Hepatocyte (in vitro differentiated cells): Measurements from ENCODE around the gene LENEP. TPM values are rescaled to one million over a fixed set of nuclear protein-coding genes. Genes with fewer than 3 reads are reported as not detected.
A peak's percentile ranks its signal among the peaks of the same experiment; 100 is the strongest.

Source experiments
- DNase-seq: peaks from one replicate; pipeline ENCODE4 v3.0.0-alpha.2; 2016; ENCODE audit warnings: low spot score
- H2AFZ ChIP-seq: fragments of 200-600 bp; sonication (generic); 2 replicates; pipeline ENCODE4 v1.6.0; 2016; ENCODE audit warnings: antibody characterized with exemption, mild to moderate bottlenecking
- H3K27ac ChIP-seq: fragments of 200-600 bp; sonication (generic); 2 replicates; pipeline ENCODE4 v1.5.1; 2016; ENCODE audit warnings: mild to moderate bottlenecking
- H3K27me3 ChIP-seq: fragments of 200-600 bp; sonication (generic); 2 replicates; pipeline ENCODE4 v1.6.1; 2016
- H3K36me3 ChIP-seq: fragments of 200-600 bp; sonication (generic); replicated peaks from 2 replicates; pipeline ENCODE4 v1.5.1; 2016; ENCODE audit warnings: low read depth; ENCODE audit not compliant: insufficient read depth
- H3K4me1 ChIP-seq: fragments of 200-600 bp; sonication (generic); 2 replicates; pipeline ENCODE4 v1.5.1; 2016; ENCODE audit warnings: mild to moderate bottlenecking, moderate library complexity; ENCODE audit not compliant: insufficient read depth
- H3K4me2 ChIP-seq: fragments of 200-600 bp; sonication (generic); 2 replicates; pipeline ENCODE4 v1.6.0; 2016
- H3K4me3 ChIP-seq: fragments of 200-600 bp; sonication (generic); 2 replicates; pipeline ENCODE4 v1.5.1; 2016; ENCODE audit warnings: mild to moderate bottlenecking
- H3K79me2 ChIP-seq: fragments of 200-600 bp; sonication (generic); 2 replicates; pipeline ENCODE4 v1.6.0; 2017; ENCODE audit warnings: mild to moderate bottlenecking
- H3K9me2 ChIP-seq: fragments of 200-600 bp; sonication (generic); replicated peaks from 2 replicates; pipeline ENCODE4 v1.6.0; 2017; ENCODE audit warnings: mild to moderate bottlenecking; ENCODE audit not compliant: insufficient read depth
- H3K9me3 ChIP-seq: fragments of 200-600 bp; sonication (generic); 2 replicates; pipeline ENCODE4 v1.5.1; 2016; ENCODE audit warnings: low read depth, mild to moderate bottlenecking
- H4K20me1 ChIP-seq: fragments of 200-600 bp; sonication (generic); 2 replicates; pipeline ENCODE4 v1.6.0; 2016; ENCODE audit warnings: mild to moderate bottlenecking; ENCODE audit not compliant: insufficient read depth, poor library complexity, severe bottlenecking
- EZH2 ChIP-seq: fragments of 200-600 bp; sonication (generic); IDR thresholded peaks from 2 replicates; pipeline ENCODE4 v1.6.1; 2016; ENCODE audit warnings: antibody characterized with exemption, mild to moderate bottlenecking, borderline replicate concordance
- EZH2phosphoT487 ChIP-seq: fragments of 200-600 bp; sonication (generic); IDR thresholded peaks from one replicate; pipeline ENCODE4 v1.6.1; 2018; ENCODE audit warnings: antibody characterized with exemption, mild to moderate bottlenecking, low read depth, moderate library complexity; ENCODE audit not compliant: unreplicated experiment, severe bottlenecking
- WGBS: methylation state at CpG from one replicate; pipeline ENCODE4 v1.1.6; 2016; ENCODE audit warnings: low lambda C conversion rate; ENCODE audit errors: missing lambda C conversion rate; 5-methylcytosine and 5-hydroxymethylcytosine counted together
- polyA plus RNA-seq: library from polyadenylated mRNA; unstranded; fragments of >200 nt; fragmentation: Nextera tagmentation; extraction: Ambion mirVana; gene quantifications from 2 replicates; pipeline ENCODE4 v1.2.1, GENCODE V29; 2016
- total RNA-seq: library from RNA; depleted of rRNA; stranded (reverse); fragments of >200 nt; gene quantifications from 2 replicates; pipeline ENCODE4 v1.2.3, GENCODE V29; 2014
- TF ChIP-seq, protein P1 (sequence below): fragments of 200-600 bp; sonication (generic); IDR thresholded peaks from 2 replicates; pipeline ENCODE4 v1.5.1; 2016; ENCODE audit warnings: antibody characterized with exemption, mild to moderate bottlenecking; ENCODE audit not compliant: poor library complexity

The LENEP gene, protein sequence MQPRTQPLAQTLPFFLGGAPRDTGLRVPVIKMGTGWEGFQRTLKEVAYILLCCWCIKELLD
- total RNA-seq (0.92 TPM in 1 of 2 replicates, not detected in the other), polyA plus RNA-seq (not detected in 2 replicates)

GRCh38 chr1:154993572-154994268 is at the start of gene LENEP:
Gene LENEP, plus strand, starts transcription at chr1:154993586. Its CDS starts 22 bp downstream, at chr1:154993608.
- no peaks in the 10 kb centered on the region for H3K9me2 ChIP-seq
- no peak within 1 kb of the TSS for H3K27ac ChIP-seq
- H3K4me2 ChIP-seq = no peak within 1 kb of the TSS
- no peak for TF ChIP-seq EZH2
- TF ChIP-seq EZH2phosphoT487 = no peak
- TF ChIP-seq, protein P1, sequence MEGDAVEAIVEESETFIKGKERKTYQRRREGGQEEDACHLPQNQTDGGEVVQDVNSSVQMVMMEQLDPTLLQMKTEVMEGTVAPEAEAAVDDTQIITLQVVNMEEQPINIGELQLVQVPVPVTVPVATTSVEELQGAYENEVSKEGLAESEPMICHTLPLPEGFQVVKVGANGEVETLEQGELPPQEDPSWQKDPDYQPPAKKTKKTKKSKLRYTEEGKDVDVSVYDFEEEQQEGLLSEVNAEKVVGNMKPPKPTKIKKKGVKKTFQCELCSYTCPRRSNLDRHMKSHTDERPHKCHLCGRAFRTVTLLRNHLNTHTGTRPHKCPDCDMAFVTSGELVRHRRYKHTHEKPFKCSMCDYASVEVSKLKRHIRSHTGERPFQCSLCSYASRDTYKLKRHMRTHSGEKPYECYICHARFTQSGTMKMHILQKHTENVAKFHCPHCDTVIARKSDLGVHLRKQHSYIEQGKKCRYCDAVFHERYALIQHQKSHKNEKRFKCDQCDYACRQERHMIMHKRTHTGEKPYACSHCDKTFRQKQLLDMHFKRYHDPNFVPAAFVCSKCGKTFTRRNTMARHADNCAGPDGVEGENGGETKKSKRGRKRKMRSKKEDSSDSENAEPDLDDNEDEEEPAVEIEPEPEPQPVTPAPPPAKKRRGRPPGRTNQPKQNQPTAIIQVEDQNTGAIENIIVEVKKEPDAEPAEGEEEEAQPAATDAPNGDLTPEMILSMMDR = no peak
- peaks cover under 1% of the 10 kb centered on the region for H3K79me2 ChIP-seq
- WGBS = 83% methylated on average over 8 of the region's 8 CpGs
- no peaks in the 10 kb centered on the region for H3K36me3 ChIP-seq
- peaks cover 2% of the 10 kb centered on the region for H3K4me1 ChIP-seq
- H3K27me3 ChIP-seq = no peaks in the 10 kb centered on the region
- H3K9me3 ChIP-seq = no peaks in the 10 kb centered on the region
- no peaks in the 10 kb centered on the region for H4K20me1 ChIP-seq
- no peak for DNase-seq
- no peak within 1 kb of the TSS for H3K4me3 ChIP-seq
- no peak within 1 kb of the TSS for H2AFZ ChIP-seq

DNA sequence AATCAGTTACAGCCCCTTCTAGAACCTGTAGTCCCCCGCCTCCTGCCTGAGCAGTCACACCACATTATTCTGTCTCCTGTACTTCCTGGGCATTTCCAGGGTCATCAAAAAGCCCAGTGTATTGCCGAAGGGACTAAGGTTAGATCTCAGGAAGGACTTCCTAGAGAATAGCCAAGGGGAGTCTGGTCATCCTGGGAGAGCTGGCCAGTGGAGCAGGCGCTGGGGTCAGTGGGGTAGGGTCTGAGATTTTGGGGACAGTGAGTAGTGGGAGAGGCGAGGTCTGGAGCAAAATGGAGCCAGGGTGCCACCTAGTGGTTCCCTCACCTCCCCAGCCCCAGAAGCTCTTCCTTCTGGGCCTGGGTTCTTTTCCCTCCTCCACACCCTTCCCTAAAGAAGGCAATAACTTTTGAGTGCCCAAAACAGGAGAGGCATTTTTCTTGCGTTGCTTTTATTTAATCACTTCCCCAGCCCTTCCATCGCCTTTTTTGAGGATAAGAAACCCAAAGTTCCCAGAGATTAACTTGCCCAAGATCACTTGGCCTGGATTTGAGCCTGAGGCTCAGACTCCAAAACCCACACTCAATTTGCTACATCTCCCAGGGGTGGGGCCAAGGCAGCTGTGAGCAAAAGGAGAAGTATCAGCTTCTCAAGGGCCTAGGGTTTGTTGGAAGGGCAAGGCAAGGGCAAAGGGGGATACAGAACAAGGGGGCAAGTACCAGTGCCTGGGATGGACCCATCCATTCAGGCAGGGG is 49.6 kb upstream of the LENEP start:
- peak; percentile 65 for DNase-seq
- H4K20me1 ChIP-seq = no peaks in the 10 kb centered on the region
- peaks cover 20% of the 10 kb centered on the region for H3K4me1 ChIP-seq
- WGBS = 51% methylated on average over 6 of the region's 6 CpGs
- H3K27me3 ChIP-seq = no peaks in the 10 kb centered on the region
- no peaks in the 10 kb centered on the region for H3K9me2 ChIP-seq
- H3K79me2 ChIP-seq = no peaks in the 10 kb centered on the region
- H3K4me2 ChIP-seq = peak overlapping the region; percentile 36
- no peaks in the 10 kb centered on the region for H3K9me3 ChIP-seq
- H3K4me3 ChIP-seq = no peak overlapping the region
- H3K27ac ChIP-seq = peak overlapping the region; percentile 93
- TF ChIP-seq, protein P1 = peak; percentile 74
- no peak for TF ChIP-seq EZH2phosphoT487
- H3K36me3 ChIP-seq = no peaks in the 10 kb centered on the region
- no peak overlapping the region for H2AFZ ChIP-seq

DNA sequence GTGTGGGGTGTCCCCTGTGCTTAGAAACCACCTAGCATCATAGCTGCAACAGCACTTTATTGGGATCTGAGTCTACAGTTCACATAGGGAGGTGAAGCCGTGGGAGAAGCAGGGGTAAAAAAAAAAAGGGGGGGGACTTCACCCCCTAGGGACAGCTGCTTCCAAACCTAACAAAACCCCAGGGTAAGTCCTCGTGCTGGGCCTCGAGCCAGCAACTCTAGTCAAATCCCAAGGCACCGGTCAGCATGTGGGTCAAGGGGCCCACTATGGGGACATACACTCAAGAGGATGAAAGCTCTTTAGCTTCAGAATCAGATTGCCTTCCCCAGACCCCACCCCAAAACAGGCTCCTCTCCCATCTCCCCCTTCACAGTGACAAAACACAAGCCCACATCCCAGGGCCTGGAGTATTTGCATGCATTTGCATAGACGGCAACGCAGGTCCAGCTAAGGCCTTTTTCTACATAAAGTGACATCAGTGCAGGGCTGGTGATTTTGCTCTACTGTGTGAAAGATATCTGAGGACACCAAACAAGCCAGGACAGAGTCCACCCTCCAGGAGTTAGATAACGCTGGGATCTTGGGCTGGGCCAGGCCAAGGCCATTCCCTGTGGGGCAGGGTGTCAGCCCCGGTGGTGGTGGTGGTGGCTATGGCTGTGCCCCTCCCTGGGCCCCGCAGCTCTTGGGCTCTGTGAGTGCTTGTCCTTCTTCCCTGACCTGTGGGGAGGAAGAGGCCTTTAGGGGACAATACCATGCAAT is 48.8 kb upstream of the LENEP start:
- H3K9me2 ChIP-seq = no peaks in the 10 kb centered on the region
- no peaks in the 10 kb centered on the region for H3K79me2 ChIP-seq
- peaks cover 20% of the 10 kb centered on the region for H3K4me1 ChIP-seq
- H3K27ac ChIP-seq = peak overlapping the region; percentile 93
- no peak overlapping the region for H3K4me3 ChIP-seq
- H3K27me3 ChIP-seq = no peaks in the 10 kb centered on the region
- H4K20me1 ChIP-seq = no peaks in the 10 kb centered on the region
- no peaks in the 10 kb centered on the region for H3K9me3 ChIP-seq
- DNase-seq = peak; percentile 78
- peak overlapping the region; percentile 44 for H3K4me2 ChIP-seq
- TF ChIP-seq EZH2phosphoT487 (no peak), EZH2 (no peak)
- TF ChIP-seq, protein P1 = no peak
- H2AFZ ChIP-seq = no peak overlapping the region
- WGBS = 50% methylated on average over 9 of the region's 9 CpGs
- no peaks in the 10 kb centered on the region for H3K36me3 ChIP-seq
